ENCODE measurements around the gene RAB1A.
"Not testable (repeated sequence)": the region's sequence is repeated elsewhere in the genome, so short reads cannot be mapped to it uniquely, and the experiment has no call there.

- TF ChIP-seq, protein P1, sequence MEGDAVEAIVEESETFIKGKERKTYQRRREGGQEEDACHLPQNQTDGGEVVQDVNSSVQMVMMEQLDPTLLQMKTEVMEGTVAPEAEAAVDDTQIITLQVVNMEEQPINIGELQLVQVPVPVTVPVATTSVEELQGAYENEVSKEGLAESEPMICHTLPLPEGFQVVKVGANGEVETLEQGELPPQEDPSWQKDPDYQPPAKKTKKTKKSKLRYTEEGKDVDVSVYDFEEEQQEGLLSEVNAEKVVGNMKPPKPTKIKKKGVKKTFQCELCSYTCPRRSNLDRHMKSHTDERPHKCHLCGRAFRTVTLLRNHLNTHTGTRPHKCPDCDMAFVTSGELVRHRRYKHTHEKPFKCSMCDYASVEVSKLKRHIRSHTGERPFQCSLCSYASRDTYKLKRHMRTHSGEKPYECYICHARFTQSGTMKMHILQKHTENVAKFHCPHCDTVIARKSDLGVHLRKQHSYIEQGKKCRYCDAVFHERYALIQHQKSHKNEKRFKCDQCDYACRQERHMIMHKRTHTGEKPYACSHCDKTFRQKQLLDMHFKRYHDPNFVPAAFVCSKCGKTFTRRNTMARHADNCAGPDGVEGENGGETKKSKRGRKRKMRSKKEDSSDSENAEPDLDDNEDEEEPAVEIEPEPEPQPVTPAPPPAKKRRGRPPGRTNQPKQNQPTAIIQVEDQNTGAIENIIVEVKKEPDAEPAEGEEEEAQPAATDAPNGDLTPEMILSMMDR (IDR thresholded peaks at IDR 0.05): not testable (repeated sequence)
- TF ChIP-seq TCF7L2 (IDR thresholded peaks at IDR 0.05; ENCODE audit: low read depth, low read length); POLR2AphosphoS5 (IDR thresholded peaks at IDR 0.05; ENCODE audit: low read depth, low read length); SIN3A (IDR thresholded peaks at IDR 0.05; ENCODE audit: borderline replicate concordance, insufficient read depth, low read depth, low read length): not testable (repeated sequence)
- TF ChIP-seq, protein P2, sequence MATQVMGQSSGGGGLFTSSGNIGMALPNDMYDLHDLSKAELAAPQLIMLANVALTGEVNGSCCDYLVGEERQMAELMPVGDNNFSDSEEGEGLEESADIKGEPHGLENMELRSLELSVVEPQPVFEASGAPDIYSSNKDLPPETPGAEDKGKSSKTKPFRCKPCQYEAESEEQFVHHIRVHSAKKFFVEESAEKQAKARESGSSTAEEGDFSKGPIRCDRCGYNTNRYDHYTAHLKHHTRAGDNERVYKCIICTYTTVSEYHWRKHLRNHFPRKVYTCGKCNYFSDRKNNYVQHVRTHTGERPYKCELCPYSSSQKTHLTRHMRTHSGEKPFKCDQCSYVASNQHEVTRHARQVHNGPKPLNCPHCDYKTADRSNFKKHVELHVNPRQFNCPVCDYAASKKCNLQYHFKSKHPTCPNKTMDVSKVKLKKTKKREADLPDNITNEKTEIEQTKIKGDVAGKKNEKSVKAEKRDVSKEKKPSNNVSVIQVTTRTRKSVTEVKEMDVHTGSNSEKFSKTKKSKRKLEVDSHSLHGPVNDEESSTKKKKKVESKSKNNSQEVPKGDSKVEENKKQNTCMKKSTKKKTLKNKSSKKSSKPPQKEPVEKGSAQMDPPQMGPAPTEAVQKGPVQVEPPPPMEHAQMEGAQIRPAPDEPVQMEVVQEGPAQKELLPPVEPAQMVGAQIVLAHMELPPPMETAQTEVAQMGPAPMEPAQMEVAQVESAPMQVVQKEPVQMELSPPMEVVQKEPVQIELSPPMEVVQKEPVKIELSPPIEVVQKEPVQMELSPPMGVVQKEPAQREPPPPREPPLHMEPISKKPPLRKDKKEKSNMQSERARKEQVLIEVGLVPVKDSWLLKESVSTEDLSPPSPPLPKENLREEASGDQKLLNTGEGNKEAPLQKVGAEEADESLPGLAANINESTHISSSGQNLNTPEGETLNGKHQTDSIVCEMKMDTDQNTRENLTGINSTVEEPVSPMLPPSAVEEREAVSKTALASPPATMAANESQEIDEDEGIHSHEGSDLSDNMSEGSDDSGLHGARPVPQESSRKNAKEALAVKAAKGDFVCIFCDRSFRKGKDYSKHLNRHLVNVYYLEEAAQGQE (IDR thresholded peaks at IDR 0.05; ENCODE audit: insufficient read depth in 1 of 2, low read depth in 2 of 2, low read length in 1 of 2): not testable (repeated sequence)
Observed at GRCh38 chr2:65125457-65125856, 4.4 kb downstream of the RAB1A start.

Data from Panc1 (cell line).